Subcutaneous adipose tissue (tissue), 4 donors: ENCODE measurements around the gene SOX13. TPM values are rescaled to one million over a fixed set of nuclear protein-coding genes. Genes with fewer than 3 reads are reported as not detected.

Experiments used
- total RNA-seq, 4 donors: library from RNA; depleted of rRNA; stranded (reverse); fragments of >200 nt; gene quantifications; one replicate each; pipeline ENCODE4 v1.1.0, GENCODE V29; 2016
- TF ChIP-seq, protein P1 (sequence below): fragments of 450-650 bp; IDR thresholded peaks from one replicate; pipeline ENCODE4 v1.5.1; 2016; ENCODE audit warnings: low read depth, mild to moderate bottlenecking, control low read depth, antibody characterized with exemption, moderate library complexity

SOX13 gene
- total RNA-seq, 4 donors from 2014 or later, result 12.7 to 79.7 (median 25.3) TPM

GRCh38 chr1:204087893-204088528, 15.1 kb downstream of the SOX13 start:
- TF ChIP-seq, protein P1, sequence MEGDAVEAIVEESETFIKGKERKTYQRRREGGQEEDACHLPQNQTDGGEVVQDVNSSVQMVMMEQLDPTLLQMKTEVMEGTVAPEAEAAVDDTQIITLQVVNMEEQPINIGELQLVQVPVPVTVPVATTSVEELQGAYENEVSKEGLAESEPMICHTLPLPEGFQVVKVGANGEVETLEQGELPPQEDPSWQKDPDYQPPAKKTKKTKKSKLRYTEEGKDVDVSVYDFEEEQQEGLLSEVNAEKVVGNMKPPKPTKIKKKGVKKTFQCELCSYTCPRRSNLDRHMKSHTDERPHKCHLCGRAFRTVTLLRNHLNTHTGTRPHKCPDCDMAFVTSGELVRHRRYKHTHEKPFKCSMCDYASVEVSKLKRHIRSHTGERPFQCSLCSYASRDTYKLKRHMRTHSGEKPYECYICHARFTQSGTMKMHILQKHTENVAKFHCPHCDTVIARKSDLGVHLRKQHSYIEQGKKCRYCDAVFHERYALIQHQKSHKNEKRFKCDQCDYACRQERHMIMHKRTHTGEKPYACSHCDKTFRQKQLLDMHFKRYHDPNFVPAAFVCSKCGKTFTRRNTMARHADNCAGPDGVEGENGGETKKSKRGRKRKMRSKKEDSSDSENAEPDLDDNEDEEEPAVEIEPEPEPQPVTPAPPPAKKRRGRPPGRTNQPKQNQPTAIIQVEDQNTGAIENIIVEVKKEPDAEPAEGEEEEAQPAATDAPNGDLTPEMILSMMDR, result no peak

DNA sequence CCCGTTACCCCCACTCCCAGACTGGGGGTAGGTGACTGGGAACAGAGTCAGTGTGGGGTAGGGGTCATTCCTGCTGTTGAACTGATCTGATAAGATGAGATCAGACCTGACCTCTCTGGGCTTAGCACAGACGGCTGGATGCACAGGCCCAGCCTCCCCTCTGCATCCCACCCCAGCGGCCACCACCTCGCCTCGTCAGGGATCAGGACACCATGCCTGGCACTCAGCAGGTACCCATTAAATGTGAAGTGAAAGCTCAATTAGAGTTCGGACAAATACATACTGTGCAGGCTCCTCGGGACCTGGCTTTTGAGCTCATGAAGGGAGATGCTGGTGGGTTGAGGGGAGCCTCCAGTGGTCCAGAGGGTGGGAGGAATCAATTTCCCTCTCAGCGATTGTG, 15.7 kb downstream of the SOX13 start:
- TF ChIP-seq, protein P1, result no peak

- TF ChIP-seq, protein P1, result no peak
These were observed 16.3 kb downstream of the SOX13 start for GRCh38 chr1:204089044-204089751.

DNA sequence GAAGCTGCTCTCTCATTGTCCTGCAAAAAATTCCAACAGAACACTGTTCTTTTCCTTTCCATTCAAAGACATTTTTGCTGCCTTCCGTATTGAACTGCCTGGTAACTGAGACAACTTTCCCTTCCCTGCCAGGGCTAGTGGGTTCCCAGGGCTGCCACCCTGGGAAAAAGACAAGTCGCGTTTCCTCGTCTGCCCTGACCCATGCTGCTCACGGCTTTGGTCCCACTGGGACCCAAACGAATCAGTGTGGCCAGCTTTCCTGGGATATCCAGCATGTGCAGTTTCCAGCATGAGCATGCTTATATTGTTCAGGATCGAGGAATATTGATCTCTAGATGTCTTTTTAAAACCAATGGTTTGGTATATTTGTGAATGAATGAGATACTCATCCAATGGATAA, 18.2 kb downstream of the SOX13 start:
- TF ChIP-seq, protein P1, result no peak

DNA sequence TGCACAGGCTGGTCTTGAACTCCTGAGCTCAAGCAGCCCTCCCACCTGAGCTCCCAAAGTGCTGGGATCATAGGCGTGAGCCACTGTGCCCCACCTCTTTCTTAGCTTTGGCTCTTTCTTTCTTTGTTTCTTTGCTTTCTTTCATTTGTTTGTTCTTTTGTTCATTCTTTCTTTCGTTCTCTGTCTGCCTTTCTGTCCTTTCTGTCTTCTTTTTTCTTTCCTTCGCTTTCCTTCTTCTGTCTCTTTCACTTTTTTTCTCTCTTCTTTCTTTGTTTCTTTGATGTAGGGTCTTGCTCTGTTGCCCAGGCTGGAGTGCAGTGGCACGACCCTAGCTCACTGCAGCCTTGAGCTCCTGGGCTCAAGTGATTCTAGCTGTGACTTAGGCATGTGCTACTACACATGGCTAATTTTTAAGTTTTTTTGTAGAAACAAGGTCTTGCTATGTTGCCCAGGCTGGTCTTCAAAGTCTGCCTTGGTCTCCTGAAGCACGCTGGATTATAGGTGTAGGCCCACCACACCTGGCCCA, 18.9 kb downstream of the SOX13 start:
- TF ChIP-seq, protein P1, result no peak

DNA sequence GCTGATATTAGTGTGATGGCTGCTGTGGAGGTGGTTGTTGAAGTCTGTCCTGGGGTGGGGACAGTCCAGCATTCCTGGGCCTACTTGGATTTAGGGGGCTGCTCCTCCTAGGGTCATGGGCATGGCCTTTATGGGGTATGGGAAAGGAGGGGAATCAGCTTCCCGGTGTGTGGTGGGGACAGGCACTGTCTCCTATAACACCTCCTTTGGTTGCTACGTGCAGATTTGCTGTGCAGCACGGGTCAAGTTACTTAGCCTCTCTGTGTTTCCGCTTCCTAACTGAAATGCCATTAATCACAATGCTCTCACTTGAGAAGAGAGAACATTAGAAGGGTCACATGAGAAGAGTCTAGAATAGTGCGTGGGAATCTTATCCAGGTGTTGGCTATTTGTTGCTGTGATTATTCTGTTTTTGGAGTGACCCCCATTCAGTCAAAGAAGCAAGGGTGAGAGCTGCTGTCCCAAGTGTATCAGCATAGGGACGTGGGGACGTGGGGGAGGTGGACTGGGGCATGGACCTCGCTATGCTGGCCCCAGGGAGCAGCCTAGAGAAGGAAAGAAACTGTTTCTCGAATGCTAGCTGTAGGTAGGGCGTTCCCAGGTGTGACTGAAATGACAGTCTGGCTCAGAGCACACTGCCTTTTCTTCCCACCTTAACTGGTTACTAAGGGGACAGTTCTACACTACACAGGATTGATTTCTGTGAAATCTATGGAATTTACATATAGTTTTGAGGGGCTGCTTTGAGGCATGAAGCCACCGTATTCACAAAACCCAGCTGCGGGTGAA, 19.9 kb downstream of the SOX13 start:
- TF ChIP-seq, protein P1, result no peak

- TF ChIP-seq, protein P1, result no peak
These were observed 20.5 kb downstream of the SOX13 start for GRCh38 chr1:204093421-204093717.
